GM18870 (cell line): Measurements from ENCODE around the gene PSD.

Source experiments
- ATAC-seq: cut with Tn5 transposase; IDR thresholded peaks from one replicate; pipeline ENCODE4 v1.9.1; 2021; ENCODE audit warnings: moderate library complexity; ENCODE audit not compliant: unreplicated experiment

PSD gene

GRCh38 chr10:102421507-102421756 is 2.8 kb upstream of the PSD start:
- ATAC-seq = no peak

DNA sequence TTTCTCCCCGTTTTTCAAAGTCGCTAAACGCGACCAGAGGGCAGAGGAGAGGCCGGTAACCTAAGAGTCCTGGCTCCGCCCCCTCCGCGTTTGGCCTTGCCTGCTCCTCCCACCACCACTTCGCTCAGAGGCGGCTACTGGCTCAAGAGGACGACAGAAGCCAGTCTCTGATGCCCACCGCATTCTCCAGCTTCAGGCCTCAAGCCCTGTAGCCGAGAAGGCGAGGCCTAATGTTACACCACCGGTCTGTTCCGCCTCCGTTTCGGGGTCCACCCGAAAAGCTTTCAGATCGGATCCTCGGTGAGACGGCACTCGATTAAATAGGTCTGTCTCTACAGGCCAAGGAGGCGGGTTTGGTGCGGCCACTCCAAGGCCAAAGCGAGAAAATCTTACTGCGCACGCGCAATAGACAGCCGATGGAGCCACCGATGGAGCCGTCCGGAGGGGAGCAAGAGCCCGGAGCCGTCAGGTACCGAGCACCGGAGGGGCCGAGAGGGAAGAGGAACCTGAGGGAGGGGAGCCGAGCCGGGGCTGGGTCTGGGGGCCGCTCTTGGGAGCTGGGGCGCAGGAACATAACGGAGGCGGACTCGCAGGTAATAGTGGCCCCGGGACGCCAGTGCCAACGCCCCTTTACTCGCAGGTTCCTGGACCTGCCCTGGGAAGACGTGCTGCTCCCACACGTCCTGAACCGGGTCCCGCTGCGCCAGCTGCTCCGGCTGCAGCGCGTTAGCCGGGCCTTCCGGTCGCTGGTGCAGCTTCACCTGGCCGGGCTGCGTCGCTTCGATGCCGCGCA is 2.3 kb upstream of the PSD start, which contains the start of gene FBXL15:
TSS of gene FBXL15 (plus strand) at position 123 of the 793 bp plus-strand sequence. CDS start at position 417, 294 bp downstream.
- ATAC-seq = peak; percentile 67

GRCh38 chr10:102420181-102420713 is 1.7 kb upstream of the PSD start:
- ATAC-seq = no peak

GRCh38 chr10:102419269-102420180 is 940 bp upstream of the PSD start:
- ATAC-seq = no peak

GRCh38 chr10:102416695-102417094 is 1.9 kb downstream of the PSD start:
- ATAC-seq = no peak

DNA sequence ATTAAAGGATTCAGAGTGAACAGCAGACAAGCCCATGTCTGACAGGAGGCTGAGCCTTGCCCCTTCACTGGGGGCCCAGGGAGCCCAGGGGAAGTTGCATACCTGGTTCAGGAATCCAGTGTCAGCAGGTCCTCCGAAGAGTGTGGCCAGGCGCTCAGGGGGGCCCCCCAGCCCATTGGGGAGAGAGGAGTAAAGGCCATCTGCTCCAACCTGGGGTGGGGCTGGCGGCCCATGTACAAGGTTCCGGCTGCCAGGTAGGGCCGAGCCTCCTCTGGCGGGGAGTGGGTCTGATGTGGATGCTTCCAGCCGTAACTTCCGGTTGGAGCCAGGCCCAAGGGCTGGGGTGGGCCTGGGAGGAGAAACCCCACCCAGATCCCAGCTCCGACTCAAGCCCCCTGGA is 2.3 kb downstream of the PSD start:
- no peak for ATAC-seq

- no peak for ATAC-seq
Observed at GRCh38 chr10:102414749-102415148, 3.8 kb downstream of the PSD start.

DNA sequence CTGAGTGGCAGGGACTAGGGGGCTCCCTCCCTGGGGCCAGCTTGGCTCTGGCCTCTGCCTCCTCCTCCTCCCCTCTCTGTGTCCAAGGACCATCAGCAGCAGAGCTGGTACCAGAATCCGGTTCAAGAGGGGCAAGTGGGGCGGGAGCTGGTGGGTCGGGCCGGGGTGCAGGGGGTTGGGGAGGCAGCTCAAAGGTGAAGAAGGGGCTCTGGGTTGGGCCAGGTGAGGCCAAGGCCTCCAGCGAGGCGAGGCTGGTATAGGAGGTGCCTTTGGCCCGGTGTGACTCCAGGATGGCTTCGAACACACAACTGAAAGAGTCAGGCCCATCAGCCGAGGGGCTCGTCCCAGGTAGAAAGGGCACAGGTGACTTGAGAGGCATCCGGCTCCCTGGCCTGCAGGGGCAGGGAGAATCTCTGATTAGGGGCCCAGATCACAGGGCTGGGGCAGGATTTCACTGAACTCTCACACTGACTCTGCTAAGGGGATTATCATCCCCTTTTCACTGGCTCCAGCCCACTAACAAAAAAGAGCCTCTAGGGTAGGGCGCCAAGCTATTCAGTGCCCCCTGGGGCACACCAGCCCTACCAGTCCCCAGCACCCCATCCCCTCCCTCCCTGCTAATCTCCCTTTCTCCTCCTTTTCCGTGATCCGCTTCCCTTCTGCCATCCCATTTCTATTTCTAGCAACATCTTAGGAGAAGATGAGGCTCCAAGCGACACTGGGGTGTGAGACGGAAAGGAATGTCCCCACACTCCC is 4.6 kb downstream of the PSD start:
- ATAC-seq = no peak

DNA sequence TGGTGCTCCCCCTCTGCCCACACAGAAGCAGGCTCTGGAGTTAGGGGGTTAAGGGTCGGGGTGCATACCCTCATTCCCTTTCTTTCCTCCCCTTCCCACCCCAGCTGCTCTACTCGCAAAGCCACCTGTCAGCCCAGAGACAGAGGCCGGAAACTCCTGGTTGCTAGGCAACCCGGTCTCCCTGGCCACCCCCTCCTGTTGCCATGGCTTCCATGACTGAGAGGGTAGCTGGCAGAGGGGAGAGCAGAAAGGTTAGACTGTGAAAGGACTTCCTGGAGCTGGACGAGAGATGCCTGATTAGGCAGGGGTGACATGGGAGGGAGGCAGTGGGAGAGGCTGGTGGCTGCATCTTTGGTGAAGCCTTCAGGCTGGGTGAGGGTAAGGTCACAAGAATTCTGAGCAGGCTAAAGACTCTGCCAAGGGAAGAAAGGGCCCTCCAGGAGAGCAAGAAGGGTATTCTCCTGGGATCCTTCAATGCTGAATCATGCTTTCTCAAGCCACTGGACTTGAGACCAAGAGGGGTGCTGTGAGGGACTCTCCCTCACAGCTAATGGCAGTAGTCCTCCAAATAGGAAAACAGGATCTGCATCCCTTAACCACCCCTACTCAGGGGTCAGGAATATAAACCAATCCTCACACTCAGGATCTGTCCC is 5.4 kb downstream of the PSD start:
- ATAC-seq = no peak

- ATAC-seq = no peak
Observed at GRCh38 chr10:102412293-102412692, 6.3 kb downstream of the PSD start.

- ATAC-seq = no peak
Observed at GRCh38 chr10:102411341-102412255, 7.0 kb downstream of the PSD start.

GRCh38 chr10:102410429-102411073 is 8.0 kb downstream of the PSD start:
- no peak for ATAC-seq

- no peak for ATAC-seq
Observed at GRCh38 chr10:102409604-102410428, 8.8 kb downstream of the PSD start.

DNA sequence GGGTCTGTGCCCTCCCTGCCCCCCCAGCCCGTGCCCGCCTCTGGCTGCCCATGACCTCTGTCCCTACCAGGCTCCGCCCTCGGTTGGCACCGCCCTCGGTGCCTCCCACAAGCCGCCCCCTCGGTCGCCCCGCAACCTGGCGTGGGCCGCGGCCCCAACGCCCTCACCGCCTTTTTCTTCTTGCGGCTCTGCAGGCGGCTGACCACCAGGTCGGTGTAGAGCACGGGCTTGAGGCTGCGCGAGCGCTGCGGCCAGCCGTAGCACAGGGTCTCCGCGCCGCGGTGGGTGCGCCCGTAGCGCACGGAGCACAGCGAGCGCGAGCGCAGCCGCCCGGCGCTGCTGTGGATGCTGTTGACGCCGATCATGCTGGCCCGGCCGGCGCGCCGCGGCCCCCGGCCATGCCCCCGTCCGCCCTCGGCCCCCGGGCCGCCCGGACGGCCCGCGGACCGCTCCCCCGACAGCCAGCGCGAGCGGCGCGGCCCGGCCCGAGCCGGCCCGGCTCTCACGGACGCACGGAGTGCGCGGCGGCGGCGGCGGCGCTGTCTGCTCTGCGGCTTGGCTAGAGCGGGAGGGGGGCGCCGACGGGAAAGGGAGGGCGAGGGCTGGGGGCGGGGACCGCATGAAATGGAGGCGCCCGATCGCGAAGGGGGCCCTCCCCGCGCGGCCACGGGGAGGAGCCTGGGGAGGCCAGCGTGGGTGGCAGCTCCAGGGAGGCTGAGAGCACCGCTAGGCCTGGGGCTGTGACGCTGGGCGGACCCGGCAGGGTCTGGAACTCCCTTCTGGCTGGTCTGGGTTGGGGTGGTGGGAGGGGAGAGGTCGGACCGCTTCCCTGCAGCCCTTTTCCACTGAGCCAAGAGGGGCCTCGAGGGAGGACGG is 9.6 kb downstream of the PSD start:
- no peak for ATAC-seq

- ATAC-seq = no peak
Observed at GRCh38 chr10:102408131-102408727, 10.4 kb downstream of the PSD start.

- no peak for ATAC-seq
Observed at GRCh38 chr10:102407425-102408130, 11.0 kb downstream of the PSD start.
